Astrocyte (in vitro differentiated cells and primary cell): ENCODE results near the gene CINP. TPM values are rescaled to one million over a fixed set of nuclear protein-coding genes. Genes with fewer than 3 reads are reported as not detected.

Source experiments
- DNase-seq: peaks from one replicate; pipeline ENCODE4 v3.0.0-alpha.2; 2010; ENCODE audit warnings: low read depth
- FAIRE-seq: peaks from 2 replicates; lab custom pipeline; 2011; peaks lifted over from hg19 to GRCh38; lab: Jason Lieb, UNC
- H2AFZ ChIP-seq: 2 replicates; pipeline ENCODE4 v1.6.0; 2012; ENCODE audit warnings: low read depth, low read length, inconsistent platforms
- H3K27ac ChIP-seq: 2 replicates; pipeline ENCODE4 v1.5.1; 2011; ENCODE audit warnings: low read depth, low read length, inconsistent platforms
- H3K27me3 ChIP-seq: 2 replicates; pipeline ENCODE4 v1.6.0; 2011; ENCODE audit warnings: low read length, inconsistent platforms; ENCODE audit not compliant: insufficient read depth
- H3K36me3 ChIP-seq: 2 replicates; pipeline ENCODE4 v1.5.1; 2011; ENCODE audit warnings: low read length, inconsistent platforms; ENCODE audit not compliant: insufficient read depth
- H3K4me1 ChIP-seq: 2 replicates; pipeline ENCODE4 v1.5.1; 2011; ENCODE audit warnings: low read length, inconsistent platforms; ENCODE audit not compliant: insufficient read depth
- H3K4me2 ChIP-seq: 2 replicates; pipeline ENCODE4 v1.6.0; 2012; ENCODE audit warnings: low read length, inconsistent platforms
- H3K4me3 ChIP-seq: 2 replicates; pipeline ENCODE4 v1.5.1; 2011; ENCODE audit warnings: low read depth, mild to moderate bottlenecking, low read length, inconsistent platforms; ENCODE audit not compliant: insufficient read depth
- H3K79me2 ChIP-seq: 2 replicates; pipeline ENCODE4 v1.6.0; 2012; ENCODE audit warnings: mild to moderate bottlenecking, low read length, inconsistent platforms; ENCODE audit not compliant: insufficient read depth
- H3K9ac ChIP-seq: 2 replicates; pipeline ENCODE4 v1.6.0; 2012; ENCODE audit warnings: mild to moderate bottlenecking, low read length, inconsistent platforms
- H3K9me3 ChIP-seq: 2 replicates; pipeline ENCODE4 v1.5.1; 2012; ENCODE audit warnings: low read depth, mild to moderate bottlenecking, low read length, inconsistent platforms; ENCODE audit not compliant: insufficient read depth
- H4K20me1 ChIP-seq: 2 replicates; pipeline ENCODE4 v1.6.0; 2012; ENCODE audit warnings: low read length, inconsistent platforms; ENCODE audit not compliant: insufficient read depth
- H3K27ac Mint-ChIP-seq: one replicate; pipeline ENCODE4 v1.8.0; 2021; ENCODE audit warnings: mild to moderate bottlenecking, mixed read lengths; ENCODE audit not compliant: unreplicated experiment
- H3K27me3 Mint-ChIP-seq: one replicate; pipeline ENCODE4 v1.8.0; 2021; ENCODE audit warnings: low read depth, mixed read lengths; ENCODE audit not compliant: unreplicated experiment
- H3K36me3 Mint-ChIP-seq: one replicate; pipeline ENCODE4 v1.8.0; 2021; ENCODE audit warnings: low read depth, mixed read lengths; ENCODE audit not compliant: unreplicated experiment
- H3K4me1 Mint-ChIP-seq: one replicate; pipeline ENCODE4 v1.8.0; 2021; ENCODE audit warnings: low read depth, mixed read lengths; ENCODE audit not compliant: unreplicated experiment
- H3K4me3 Mint-ChIP-seq: one replicate; pipeline ENCODE4 v1.8.0; 2021; ENCODE audit warnings: mild to moderate bottlenecking, moderate library complexity, mixed read lengths; ENCODE audit not compliant: unreplicated experiment
- H3K9me3 Mint-ChIP-seq: one replicate; pipeline ENCODE4 v1.8.0; 2021; ENCODE audit warnings: mild to moderate bottlenecking, mixed read lengths; ENCODE audit not compliant: unreplicated experiment
- EZH2 ChIP-seq: IDR thresholded peaks from 2 replicates; pipeline ENCODE4 v1.6.1; 2012; ENCODE audit warnings: mild to moderate bottlenecking, low read length, inconsistent platforms; ENCODE audit not compliant: insufficient read depth
- total RNA-seq: library from RNA; stranded (reverse); gene quantifications from 2 replicates; pipeline ENCODE4 v1.2.1, GENCODE V29; 2021
- TF ChIP-seq, protein P1 (sequence below): IDR thresholded peaks from 2 replicates; pipeline ENCODE4 v1.5.1; 2011; ENCODE audit warnings: low read depth, mild to moderate bottlenecking, inconsistent platforms, low read length, moderate library complexity; ENCODE audit not compliant: insufficient read depth

The CINP gene
- total RNA-seq, 1 donor from 2014 or later, result 34.9 TPM

DNA sequence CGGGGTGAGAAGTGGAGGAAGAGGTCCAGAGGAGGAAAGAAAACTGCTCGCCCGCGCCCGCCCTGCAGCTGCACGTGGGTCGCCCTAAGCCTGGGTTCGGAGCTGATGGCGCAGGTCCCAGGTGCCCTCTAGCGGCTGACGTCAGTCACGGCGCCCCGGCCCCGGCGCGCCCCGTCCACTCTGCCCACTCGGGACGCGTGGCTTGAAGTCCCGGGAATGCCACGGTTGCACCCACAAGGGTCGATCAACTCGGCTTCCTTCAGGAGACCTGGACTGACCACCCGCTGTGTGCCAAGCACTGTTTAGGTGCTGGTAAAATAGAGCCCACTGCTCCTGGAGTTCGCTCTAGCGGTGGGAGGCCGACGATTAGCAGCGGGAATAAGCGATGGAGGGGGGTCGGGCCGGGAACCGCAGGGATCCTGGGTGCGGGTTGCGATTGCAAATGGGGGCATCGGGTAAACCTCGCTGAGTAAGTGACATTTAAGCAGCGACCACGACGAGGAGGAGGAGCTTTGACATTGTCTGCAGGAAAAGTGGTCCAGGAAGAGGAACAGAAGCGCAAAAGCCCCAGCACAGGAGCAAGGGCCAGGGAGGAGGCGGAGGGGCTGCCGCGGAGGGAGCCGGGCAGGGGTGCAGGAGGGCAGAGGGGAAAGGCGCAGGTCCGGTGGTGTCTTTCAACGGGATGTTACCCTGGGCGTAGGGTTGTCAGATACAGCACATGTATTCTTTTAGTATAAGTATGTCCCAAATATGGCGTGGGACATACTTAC lies 48.3 kb downstream of the CINP start:
- H3K4me3 Mint-ChIP-seq, result peak overlapping the region; percentile 77
- no peak for TF ChIP-seq EZH2
- TF ChIP-seq, protein P1, sequence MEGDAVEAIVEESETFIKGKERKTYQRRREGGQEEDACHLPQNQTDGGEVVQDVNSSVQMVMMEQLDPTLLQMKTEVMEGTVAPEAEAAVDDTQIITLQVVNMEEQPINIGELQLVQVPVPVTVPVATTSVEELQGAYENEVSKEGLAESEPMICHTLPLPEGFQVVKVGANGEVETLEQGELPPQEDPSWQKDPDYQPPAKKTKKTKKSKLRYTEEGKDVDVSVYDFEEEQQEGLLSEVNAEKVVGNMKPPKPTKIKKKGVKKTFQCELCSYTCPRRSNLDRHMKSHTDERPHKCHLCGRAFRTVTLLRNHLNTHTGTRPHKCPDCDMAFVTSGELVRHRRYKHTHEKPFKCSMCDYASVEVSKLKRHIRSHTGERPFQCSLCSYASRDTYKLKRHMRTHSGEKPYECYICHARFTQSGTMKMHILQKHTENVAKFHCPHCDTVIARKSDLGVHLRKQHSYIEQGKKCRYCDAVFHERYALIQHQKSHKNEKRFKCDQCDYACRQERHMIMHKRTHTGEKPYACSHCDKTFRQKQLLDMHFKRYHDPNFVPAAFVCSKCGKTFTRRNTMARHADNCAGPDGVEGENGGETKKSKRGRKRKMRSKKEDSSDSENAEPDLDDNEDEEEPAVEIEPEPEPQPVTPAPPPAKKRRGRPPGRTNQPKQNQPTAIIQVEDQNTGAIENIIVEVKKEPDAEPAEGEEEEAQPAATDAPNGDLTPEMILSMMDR, result peak; percentile 73
- no peaks in the 10 kb centered on the region for H3K9me3 Mint-ChIP-seq
- Histone ChIP-seq H3K9ac (peak overlapping the region; percentile 75), H3K79me2 (peaks cover 2% of the 10 kb centered on the region), H3K4me2 (peak overlapping the region; percentile 90), H3K36me3 (no peaks in the 10 kb centered on the region), H3K4me3 (peak overlapping the region; percentile 53), H3K4me1 (peaks cover 41% of the 10 kb centered on the region), H4K20me1 (no peaks in the 10 kb centered on the region), H2AFZ (peak overlapping the region; percentile 95), H3K27me3 (no peaks in the 10 kb centered on the region), H3K27ac (peak overlapping the region; percentile 19), H3K9me3 (no peaks in the 10 kb centered on the region)
- H3K27ac Mint-ChIP-seq, result no peak overlapping the region
- H3K4me1 Mint-ChIP-seq, result peaks cover 5% of the 10 kb centered on the region
- no peak for FAIRE-seq
- peaks cover 6% of the 10 kb centered on the region for H3K27me3 Mint-ChIP-seq
- peak; percentile 58 for DNase-seq
- no peaks in the 10 kb centered on the region for H3K36me3 Mint-ChIP-seq

DNA sequence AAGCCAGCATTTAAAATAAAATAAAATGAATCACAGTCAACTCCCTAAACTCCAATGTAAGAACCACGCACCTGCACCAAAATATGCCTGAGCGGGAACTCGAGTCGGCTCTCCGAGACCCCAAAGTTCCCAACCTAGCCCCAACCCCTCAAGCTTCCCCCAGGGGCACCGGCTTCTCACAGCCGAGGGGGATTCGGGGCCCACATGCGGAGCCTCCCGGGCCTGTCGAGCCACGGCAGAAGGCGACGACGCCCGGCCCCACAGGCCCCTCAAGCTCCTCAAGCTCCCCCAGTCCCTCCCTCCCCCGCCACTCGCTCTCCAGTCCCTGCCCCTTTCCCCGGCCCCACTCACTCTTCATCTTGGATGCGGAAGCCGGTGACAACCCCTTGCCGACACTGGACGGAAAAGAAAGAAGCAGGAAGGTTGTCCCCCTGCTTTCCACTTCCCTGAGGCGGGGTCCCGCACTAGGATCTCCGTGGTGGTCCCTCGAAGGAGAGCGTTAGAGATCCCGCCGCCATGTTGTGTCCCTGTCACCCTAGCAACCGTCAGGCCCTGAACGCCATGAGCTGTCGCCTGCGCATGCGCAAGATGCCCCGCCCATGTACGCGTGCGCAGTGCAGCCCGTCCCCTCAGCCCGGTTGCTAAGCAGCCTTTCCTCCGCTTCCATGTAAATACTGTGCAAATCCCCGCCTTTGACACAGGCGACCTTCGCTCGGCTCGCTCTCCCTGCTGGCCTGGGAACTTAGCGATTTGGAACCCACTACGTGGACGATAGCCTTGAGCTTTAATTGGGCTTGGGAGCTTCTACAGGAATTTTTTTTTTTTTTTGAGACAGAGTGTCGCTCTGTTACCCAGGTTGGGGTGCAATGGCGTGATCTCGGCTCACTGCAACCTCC lies 57.8 kb downstream of the CINP start, which contains the start of gene MOK:
TSS of gene MOK (minus strand) at position 554 of the 896 bp plus-strand sequence. CDS start at position 358, 196 bp downstream.
- peak within 1 kb of the TSS; percentile 83 for H3K27ac Mint-ChIP-seq
- H3K4me3 Mint-ChIP-seq, result peak within 1 kb of the TSS; percentile 93
- peak within 1 kb of the TSS; percentile 93 for H3K27ac ChIP-seq
- TF ChIP-seq, protein P1, result no peak
- no peak for TF ChIP-seq EZH2
- H3K4me1 ChIP-seq, result peaks cover 3% of the 10 kb centered on the region
- DNase-seq, result peak; percentile 83
- H3K9me3 Mint-ChIP-seq, result no peaks in the 10 kb centered on the region
- H3K4me3 ChIP-seq, result peak within 1 kb of the TSS; percentile 91
- FAIRE-seq, result no peak
- H3K9ac ChIP-seq, result peak within 1 kb of the TSS; percentile 94
- peak within 1 kb of the TSS; percentile 94 for H3K4me2 ChIP-seq
- no peaks in the 10 kb centered on the region for H3K27me3 ChIP-seq
- no peaks in the 10 kb centered on the region for H3K4me1 Mint-ChIP-seq
- H3K36me3 Mint-ChIP-seq, result peaks cover 1% of the 10 kb centered on the region
- H2AFZ ChIP-seq, result peak within 1 kb of the TSS; percentile 82
- no peaks in the 10 kb centered on the region for H3K9me3 ChIP-seq
- H4K20me1 ChIP-seq, result no peaks in the 10 kb centered on the region
- peaks cover 43% of the 10 kb centered on the region for H3K79me2 ChIP-seq
- no peaks in the 10 kb centered on the region for H3K27me3 Mint-ChIP-seq
- H3K36me3 ChIP-seq, result no peaks in the 10 kb centered on the region
